ENCODE results near the gene PLEKHN1.
"Not testable (repeated sequence)": the region's sequence is repeated elsewhere in the genome, so short reads cannot be mapped to it uniquely, and the experiment has no call there.

GRCh38 chr1:1018321-1018685, 52.0 kb downstream of the PLEKHN1 start:
- TF ChIP-seq CTCF (conservative IDR thresholded peaks at IDR 0.05; ENCODE audit: low read depth, low read length); MAFK (IDR thresholded peaks at IDR 0.05; ENCODE audit: low read depth, low read length); CHD1 (IDR thresholded peaks at IDR 0.05; ENCODE audit: low read depth, low read length); RCOR1 (IDR thresholded peaks at IDR 0.05; ENCODE audit: insufficient replicate concordance, low read length); USF2 (IDR thresholded peaks at IDR 0.05; ENCODE audit: low read depth, low read length); RAD21 (IDR thresholded peaks at IDR 0.05; ENCODE audit: low read length); CEBPB (IDR thresholded peaks at IDR 0.05; ENCODE audit: low read depth, low read length): not testable (repeated sequence)
